ENCODE measurements around the gene ZEB1. TPM values are rescaled to one million over a fixed set of nuclear protein-coding genes. Genes with fewer than 3 reads are reported as not detected.

The ZEB1 gene
- total RNA-seq, 1 experiment from 2014 or later: 0.39 TPM

DNA sequence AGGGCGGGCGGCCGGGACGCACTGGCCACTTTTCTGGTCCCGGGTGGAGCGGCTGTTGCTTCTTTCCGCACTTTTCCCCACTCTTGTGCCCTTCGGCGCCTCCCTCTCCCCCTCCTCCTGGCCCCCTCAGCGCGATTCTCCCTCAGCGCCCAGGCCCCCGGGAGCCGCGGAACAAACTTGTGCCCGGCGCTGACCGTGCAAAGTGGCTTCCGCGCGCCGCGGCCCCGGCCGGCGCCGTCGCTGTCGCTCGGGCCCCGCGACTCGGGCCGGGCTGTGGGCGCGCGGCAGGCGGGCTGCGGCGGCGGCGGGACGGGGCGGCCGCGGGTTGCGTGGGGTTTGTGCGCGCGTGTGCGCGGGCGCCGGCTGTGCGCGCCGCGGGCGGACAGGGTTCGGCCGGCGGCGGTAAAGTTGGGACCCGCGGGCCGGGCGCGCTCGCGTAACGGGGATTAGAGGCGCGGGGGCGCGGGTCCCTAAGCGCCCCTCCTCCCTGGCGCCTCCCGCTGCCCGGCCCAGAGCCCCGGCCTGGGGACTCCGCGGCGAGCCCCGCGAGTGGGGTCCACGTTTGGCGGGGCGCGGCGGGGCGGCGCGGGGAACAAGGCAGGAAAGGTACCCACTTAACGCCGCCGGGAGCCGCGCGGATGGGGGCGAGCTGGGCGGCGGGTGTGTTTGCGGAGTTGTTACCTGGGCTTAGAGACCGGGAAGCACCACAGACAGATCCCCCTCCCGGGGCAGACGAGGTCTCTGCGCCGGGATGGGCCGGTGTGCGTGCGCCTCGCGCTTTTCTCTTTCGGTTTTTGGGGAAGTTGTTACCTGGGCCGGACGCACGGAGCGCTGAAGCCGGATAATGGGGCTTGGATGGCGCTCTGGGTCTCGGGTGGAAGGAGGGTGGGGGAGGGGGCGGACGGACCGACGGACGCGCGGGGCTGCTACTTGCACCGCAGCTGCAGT lies 860 bp downstream of the ZEB1 start:
- Histone ChIP-seq H4K5ac (ENCODE audit: insufficient read length, low read depth, low read length) (no peak overlapping the region), H3K27me3 (ENCODE audit: insufficient read depth, low read length) (peaks cover 23% of the 10 kb centered on the region), H3K23me2 (ENCODE audit: insufficient read length, low read depth, low read length, poor library complexity, severe bottlenecking) (peaks cover 16% of the 10 kb centered on the region), H3K9me3 (ENCODE audit: control insufficient read depth, low read depth, low read length) (no peaks in the 10 kb centered on the region), H4K91ac (ENCODE audit: insufficient read length, low read depth, low read length) (no peak overlapping the region), H3K79me2 (ENCODE audit: insufficient read depth, low read length) (no peaks in the 10 kb centered on the region), H2AK5ac (ENCODE audit: insufficient read length, low read length) (no peak overlapping the region), H4K8ac (replicated peaks; ENCODE audit: insufficient read length, low read depth, low read length) (no peak overlapping the region), H3K4me2 (ENCODE audit: insufficient read depth, insufficient read length, low read length) (peak overlapping the region; percentile 100), H3K27ac (ENCODE audit: insufficient read length, low read depth, low read length) (no peak overlapping the region), H3K23ac (ENCODE audit: insufficient read length, low read depth, low read length) (no peak overlapping the region), H4K20me1 (ENCODE audit: control insufficient read depth, insufficient read depth, insufficient read length) (no peaks in the 10 kb centered on the region), H2BK120ac (ENCODE audit: low read depth, low read length, poor library complexity, severe bottlenecking) (no peak overlapping the region), H2BK12ac (ENCODE audit: insufficient read length, low read depth, low read length) (no peak overlapping the region), H3T11ph (ENCODE audit: low read length) (no peak overlapping the region), H2BK15ac (ENCODE audit: low read depth, low read length) (no peak overlapping the region), H2BK5ac (ENCODE audit: insufficient read length, low read length) (no peak overlapping the region), H3K9ac (ENCODE audit: extremely low read depth, insufficient read length, low read length) (no peak overlapping the region), H3K18ac (ENCODE audit: insufficient read length, low read depth, low read length) (no peak overlapping the region), H2AFZ (ENCODE audit: low read length) (no peak overlapping the region), H3K14ac (ENCODE audit: insufficient read depth, low read length) (no peak overlapping the region), H2BK20ac (ENCODE audit: low read depth, low read length, poor library complexity, severe bottlenecking) (no peak overlapping the region), H3K79me1 (ENCODE audit: insufficient read depth, low read depth, low read length, poor library complexity, severe bottlenecking) (no peaks in the 10 kb centered on the region), H3K56ac (ENCODE audit: insufficient read length, low read depth, low read length) (no peak overlapping the region), H3K4me1 (ENCODE audit: insufficient read depth, low read length) (no peaks in the 10 kb centered on the region), H3K4ac (ENCODE audit: low read depth, low read length) (no peak overlapping the region)
- peak; percentile 46 for DNase-seq
- Mint-ChIP-seq H3K9me3 (no peaks in the 10 kb centered on the region; a peak in 2 of 5 replicates), H3K27me3 (ENCODE audit: low read depth) (peaks cover 80% of the 10 kb centered on the region), H3K4me1 (peaks cover 16% of the 10 kb centered on the region in 2 experiments), H3K4me3 (peak overlapping the region; percentile 95 to 98), H3K36me3 (ENCODE audit: insufficient read depth in 1 of 3, low read depth in 3 of 3) (peaks cover 0 to 2% (median 0%) of the 10 kb centered on the region in 3 experiments; a peak in 2 of 7 replicates), H3K27ac (no peak overlapping the region)
- no CpG with 5 or more reads among the region's 129 CpGs for WGBS (ENCODE audit: extremely low coverage, insufficient read length, low lambda C conversion rate)
- TF ChIP-seq, protein P1, sequence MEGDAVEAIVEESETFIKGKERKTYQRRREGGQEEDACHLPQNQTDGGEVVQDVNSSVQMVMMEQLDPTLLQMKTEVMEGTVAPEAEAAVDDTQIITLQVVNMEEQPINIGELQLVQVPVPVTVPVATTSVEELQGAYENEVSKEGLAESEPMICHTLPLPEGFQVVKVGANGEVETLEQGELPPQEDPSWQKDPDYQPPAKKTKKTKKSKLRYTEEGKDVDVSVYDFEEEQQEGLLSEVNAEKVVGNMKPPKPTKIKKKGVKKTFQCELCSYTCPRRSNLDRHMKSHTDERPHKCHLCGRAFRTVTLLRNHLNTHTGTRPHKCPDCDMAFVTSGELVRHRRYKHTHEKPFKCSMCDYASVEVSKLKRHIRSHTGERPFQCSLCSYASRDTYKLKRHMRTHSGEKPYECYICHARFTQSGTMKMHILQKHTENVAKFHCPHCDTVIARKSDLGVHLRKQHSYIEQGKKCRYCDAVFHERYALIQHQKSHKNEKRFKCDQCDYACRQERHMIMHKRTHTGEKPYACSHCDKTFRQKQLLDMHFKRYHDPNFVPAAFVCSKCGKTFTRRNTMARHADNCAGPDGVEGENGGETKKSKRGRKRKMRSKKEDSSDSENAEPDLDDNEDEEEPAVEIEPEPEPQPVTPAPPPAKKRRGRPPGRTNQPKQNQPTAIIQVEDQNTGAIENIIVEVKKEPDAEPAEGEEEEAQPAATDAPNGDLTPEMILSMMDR (conservative IDR thresholded peaks at IDR 0.05): no peak
